ENCODE measurements around the gene C5AR1.
"Not testable (repeated sequence)": the region's sequence is repeated elsewhere in the genome, so short reads cannot be mapped to it uniquely, and the experiment has no call there.

C5AR1 gene

DNA sequence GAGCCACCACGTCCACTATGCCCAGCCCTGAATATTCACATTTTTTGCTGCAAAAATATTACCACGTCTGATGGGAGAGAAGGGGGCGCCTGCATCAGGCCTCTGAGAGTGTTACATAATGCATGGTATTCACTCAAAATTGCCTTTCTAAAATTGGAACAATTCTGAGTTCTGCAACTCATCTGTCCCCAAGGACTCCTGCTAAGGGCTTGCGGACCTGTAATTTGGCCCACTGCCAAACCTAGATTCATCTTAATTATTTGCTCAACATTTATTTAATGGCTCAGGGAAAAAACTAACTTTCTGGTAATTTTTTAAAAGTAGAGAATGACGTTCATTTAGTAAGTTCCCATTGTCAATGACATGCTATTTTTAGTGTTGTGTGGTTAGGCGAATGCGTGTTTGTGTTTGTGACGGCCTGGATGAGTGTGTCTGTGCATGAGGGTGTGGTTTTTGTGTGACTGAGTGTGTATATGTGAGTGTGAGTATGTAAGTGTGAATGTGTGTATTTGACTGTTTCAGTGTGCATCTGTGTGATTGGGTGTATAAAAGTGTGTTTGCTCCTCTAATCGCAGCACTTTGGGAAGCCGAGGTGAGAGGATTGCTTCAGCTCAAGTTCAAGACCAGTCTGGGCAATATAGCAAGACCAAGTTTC is 26.1 kb upstream of the C5AR1 start:
- DNase-seq, result no peak

DNA sequence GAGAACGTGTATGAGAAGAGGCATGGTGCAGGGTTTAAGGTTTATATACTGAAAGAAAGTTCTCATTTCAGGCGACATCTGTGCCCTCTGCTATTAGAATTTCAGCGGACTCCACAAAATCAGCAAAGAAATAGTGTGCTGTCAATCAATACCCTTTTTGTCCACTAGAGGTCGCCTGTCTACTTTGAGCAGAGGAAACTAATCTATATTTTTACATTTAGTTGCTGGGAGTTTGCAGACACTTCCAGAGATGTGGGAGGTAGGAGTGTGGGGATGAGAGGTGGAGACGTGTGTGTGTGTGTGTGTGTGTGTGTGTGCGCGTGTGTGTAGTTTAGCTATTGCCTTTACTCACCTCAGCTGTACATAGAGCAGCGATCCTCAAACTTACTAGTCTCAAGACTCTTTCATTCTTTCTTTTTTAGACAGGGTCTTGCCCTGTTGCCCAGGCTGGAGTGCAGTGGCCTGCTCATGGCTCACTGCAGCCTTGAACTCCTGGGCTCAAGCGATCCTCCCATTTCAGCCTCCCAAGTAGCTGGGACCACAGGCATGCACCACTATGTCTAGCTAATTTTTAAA is 25.2 kb upstream of the C5AR1 start:
- peak in 12 of 56 donors; percentile 4 to 59 (median 22) for DNase-seq

DNA sequence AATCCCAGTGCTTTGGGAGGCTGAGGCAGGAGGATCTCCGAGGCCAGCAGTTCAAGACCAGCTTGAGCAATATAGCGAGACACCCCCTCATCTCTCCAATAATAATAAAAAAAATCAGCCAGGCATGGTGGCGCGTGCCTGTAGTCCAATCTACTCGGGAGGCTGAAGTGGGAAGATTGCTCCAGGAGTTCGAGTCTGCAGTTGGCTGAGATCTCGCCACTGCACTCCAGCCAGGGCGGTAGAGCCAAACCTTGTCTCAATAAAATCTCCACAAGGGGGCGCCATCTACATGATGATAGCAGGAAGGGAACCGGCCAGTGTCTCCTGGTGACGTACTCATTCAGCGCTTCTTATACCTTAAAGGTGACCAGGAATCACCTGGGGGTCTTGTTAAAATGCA is 13.6 kb upstream of the C5AR1 start:
- peak in 39 of 56 donors; percentile 6 to 84 (median 33) for DNase-seq

DNA sequence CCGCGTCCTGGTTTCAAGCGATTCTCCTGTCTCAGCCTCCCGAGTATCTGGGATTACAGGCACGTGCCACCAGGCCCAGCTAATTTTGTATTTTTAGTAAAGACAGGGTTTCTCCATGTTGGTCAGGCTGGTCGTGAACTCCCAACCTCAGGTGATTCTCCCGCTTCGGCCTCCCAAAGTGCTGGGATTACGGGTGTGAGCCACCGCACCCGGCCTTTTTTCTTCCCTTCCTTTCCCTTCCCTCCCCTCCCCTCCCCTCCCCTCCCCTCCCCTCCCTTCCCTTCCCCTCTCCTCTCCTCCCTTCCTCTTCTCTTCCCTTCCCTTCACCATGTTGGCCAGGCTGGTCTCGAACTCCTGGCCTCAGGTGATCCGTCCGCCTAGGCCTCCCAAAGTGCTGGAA is 8.8 kb upstream of the C5AR1 start:
- DNase-seq, result not testable (repeated sequence)

DNA sequence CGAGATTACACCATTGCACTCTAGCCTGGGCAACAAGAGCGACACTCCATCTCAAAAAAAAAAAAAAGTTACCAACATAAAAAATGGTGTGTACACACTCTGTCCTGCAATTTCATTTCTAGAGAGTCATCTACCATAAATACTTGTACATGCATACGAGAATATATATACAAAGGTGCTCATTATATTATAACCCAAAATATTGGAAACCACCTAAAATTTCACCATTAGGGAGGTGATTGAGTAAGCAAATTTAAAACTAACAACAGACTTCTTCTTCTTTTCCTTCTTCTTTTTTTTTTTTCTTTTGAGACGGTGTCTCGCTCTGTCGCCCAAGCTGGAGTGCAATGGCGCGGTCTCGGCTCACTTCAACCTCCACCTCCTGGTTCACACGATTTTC is 7.4 kb upstream of the C5AR1 start:
- no peak for DNase-seq

DNA sequence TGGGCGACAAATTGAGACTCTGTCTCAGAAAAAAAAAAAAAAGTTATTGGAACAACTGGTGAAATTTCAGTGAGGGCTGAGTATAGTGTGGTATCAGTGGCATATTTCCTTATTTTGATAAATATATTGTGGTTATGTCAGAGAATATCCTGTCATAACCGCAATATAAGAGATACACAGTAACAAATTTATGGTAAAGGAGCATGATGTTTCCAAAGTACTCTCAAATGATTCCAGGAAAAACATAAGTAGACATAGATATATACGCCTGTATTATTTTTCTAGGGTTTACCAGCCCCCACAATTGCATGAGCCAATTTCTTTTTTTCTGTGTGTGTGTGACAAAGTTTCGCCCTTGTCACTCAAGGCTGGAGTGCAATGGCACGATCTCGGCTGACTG is 5.7 kb upstream of the C5AR1 start:
- no peak for DNase-seq

DNA sequence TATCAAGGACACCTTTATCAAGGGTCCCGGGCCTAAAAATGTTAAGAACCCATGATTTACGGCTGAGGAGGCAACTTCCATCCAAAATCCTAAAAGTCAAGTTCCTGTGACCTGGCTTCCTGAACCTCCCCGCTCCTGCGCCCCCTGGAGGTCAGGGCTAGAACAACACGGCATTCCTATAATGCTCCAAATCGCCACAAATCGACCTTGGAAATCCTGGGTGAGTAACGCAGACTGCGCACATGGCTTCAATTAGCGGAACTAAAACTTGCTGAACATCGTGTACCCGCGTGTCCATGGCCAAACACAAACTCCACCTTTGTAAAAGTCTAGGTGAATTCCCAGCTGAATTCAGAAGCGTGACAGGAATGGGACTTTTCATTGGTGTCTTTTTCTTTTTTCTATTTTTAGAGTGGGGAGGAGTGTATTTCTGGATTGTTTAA is 4.3 kb upstream of the C5AR1 start:
- peak in 19 of 56 donors; percentile 2 to 56 (median 15) for DNase-seq

DNA sequence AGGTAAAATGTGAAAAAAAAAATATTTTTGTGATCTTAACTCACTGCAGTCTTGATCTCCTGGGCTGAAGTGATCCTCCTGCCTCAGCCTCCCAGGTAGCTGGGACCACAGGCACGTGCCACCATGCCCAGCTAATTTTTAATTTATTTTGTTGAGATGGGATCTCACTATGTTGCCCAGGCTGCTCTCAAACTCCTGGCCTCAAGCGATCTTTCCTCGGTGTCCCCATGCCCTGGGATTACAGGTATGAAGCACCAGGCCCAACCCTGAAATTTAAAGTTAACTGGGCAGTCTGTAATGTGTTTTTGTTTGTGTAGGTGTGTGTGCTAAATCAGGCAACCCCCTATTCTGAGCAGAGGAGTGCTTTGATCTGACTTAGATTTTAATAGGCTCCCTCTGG is 3.4 kb upstream of the C5AR1 start:
- no peak for DNase-seq

DNA sequence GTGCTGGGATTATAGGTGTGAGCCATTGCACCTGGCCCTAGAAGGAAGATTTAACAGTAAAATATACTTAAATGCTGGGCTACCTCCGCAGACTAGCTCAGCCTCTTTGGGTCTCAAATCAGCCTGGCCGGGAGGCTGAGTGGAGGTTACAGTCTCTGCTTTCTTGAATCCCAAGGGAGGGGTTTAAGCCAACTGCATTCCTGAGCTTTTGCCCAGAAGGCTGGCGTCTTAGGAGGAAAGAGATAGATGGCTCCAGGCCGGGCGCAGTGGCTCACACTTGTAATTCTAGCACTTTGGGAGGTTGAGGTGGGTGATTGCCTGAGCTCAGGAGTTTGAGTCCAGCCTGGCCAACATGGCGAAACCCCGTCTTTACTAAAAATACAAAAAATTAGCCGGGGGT is 623 bp upstream of the C5AR1 start:
- DNase-seq, result no peak

DNA sequence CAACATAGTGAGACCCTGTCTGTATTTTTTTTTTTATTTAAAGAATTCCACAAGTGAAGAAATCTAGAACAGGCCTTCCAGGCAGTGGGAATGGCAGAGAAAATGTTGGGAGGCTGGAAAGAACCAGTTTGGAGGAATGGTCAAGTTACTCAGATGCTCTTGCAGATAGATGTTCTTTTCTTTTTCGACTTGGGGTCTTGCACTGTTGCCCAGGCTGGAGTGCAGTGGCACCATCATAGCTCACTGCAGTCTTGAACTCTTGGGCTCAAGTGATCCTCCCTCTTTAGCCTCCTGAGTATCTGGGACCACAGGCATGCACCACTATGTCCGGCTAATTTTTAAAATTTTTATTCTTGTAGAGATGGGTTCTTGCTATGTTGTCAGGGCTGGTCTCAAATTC is 662 bp downstream of the C5AR1 start:
- DNase-seq, result no peak

DNA sequence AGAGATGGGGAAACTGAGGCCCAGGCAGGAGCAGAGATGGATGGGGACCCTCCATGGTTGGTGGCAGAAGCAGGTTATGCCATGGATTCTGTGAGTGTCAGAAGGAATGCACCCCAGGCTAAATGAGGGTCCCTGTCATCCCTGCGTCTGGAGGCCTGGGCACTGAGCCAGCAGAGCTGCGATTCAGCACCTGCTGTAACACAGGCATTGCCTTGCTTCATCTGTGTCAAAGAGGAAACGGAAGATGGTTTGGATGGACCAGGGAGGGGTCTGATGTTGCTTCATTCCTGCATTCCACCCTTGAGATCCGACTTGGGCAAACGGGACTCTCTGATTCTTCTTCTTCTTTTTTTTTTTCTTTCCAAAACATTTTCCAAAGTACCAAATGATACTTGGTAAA is 1.2 kb downstream of the C5AR1 start:
- DNase-seq, result peak in 1 of 56 donors; percentile 21

DNA sequence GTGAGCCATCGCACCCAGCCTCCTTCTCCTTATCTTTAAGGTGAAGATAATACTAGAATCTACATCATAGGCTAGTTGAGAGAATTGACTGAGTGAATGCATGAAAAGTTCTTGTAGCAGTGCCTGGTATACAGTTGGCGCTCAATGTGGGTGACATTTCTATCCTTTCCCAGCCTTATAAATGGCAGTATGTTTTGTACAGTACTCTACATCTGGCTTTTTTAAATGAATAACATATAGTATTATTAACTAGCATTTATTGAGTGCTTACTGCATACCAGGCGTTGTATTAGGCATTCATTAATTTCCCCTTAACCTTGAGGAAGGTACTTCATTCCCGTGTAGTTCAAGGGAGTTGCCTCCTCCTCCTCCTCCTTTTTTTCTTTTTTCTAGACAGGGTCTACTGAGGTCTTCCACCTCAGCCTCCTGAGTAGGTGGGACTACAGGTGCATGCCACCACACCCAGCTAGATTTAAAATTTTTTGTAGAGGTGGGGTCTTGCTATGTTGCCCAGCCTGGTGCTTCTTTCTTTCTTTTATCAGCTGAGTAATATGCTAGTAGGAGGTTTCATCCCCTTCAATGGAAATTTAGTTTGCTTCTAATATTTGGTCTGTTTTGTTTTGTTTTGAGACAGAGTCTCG is 2.8 kb downstream of the C5AR1 start:
- no peak for DNase-seq

DNA sequence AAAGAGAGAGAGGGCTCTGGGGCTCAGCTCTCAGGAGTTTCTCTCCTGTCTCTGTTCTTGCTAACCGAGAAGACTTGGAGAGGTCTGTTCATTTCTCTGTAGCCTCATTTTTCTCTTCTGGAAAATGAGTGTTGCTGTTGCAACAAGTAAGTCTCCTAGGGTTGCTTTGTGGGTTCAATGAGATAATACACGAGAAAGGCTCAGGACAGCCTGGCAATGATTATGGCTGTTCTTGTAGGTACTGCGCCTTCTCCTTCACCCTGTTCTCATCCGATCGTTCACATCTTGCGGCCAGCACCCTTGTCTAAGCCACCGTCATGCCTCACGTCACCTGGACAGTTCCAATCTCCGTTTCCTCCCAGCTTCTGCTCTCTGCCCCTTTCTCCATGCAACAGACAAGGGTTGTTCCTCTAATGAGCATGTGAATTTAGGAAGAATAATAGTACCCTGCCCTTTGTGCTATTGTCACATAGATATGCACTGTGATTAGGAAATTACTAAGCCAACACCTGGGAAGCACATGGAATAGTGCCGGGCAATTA is 4.2 kb downstream of the C5AR1 start:
- no peak for DNase-seq

DNA sequence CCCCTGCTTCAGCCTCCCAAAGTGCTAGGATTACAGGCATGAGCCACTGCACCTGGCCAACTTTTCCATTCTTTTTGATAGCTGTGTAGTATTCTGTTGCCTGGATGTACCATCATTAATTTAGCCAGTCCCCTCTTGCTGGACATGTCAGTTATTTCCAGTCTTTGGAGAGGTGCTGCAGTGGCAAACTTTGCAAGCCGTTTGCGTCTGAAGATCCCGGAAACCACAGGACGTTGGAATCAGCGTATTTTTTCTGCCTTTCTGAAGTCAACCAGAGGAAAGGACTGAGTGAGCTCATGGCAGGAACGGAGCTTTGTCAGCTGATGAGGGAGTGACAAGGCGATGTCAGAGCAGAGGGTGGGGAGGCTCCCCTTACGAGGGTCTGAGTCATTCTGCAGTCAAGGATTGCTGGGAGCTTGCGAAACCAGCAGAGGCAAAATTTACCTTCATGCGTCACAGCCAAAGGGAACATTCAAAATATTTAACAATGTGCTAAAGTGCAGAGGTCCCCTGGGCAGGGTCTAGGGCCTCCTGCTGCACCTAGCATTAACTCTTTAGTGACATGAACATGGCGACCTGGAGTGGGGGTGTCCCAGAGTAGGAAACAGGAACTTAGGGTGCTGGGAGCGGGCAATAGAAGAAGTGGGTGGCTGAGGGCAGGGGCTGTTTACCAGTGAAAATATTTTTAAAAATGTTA is 5.6 kb downstream of the C5AR1 start:
- DNase-seq, result peak in 18 of 56 donors; percentile 12 to 65 (median 29)

DNA sequence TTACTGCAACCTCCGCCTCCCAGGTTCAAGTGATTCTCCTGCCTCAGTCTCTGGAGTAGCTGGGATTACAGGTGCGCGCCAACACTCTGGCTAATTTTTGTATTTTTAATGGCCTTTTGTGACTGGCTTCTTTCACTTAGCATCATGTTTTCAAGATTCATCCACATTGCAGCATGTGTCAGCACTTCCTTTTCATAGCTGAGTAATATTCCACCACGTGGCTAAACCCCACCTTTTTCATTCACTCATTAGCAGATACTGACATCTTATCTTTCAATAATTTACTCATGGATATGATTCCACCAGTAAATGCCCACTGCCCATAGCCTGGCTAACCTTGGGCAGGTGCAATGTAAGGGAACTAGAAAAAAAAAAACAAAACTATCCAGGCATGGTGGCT is 6.9 kb downstream of the C5AR1 start:
- DNase-seq, result no peak

DNA sequence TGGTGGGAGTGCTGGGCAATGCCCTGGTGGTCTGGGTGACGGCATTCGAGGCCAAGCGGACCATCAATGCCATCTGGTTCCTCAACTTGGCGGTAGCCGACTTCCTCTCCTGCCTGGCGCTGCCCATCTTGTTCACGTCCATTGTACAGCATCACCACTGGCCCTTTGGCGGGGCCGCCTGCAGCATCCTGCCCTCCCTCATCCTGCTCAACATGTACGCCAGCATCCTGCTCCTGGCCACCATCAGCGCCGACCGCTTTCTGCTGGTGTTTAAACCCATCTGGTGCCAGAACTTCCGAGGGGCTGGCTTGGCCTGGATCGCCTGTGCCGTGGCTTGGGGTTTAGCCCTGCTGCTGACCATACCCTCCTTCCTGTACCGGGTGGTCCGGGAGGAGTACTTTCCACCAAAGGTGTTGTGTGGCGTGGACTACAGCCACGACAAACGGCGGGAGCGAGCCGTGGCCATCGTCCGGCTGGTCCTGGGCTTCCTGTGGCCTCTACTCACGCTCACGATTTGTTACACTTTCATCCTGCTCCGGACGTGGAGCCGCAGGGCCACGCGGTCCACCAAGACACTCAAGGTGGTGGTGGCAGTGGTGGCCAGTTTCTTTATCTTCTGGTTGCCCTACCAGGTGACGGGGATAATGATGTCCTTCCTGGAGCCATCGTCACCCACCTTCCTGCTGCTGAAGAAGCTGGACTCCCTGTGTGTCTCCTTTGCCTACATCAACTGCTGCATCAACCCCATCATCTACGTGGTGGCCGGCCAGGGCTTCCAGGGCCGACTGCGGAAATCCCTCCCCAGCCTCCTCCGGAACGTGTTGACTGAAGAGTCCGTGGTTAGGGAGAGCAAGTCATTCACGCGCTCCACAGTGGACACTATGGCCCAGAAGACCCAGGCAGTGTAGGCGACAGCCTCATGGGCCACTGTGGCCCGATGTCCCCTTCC is 10.5 kb downstream of the C5AR1 start:
- no peak for DNase-seq

DNA sequence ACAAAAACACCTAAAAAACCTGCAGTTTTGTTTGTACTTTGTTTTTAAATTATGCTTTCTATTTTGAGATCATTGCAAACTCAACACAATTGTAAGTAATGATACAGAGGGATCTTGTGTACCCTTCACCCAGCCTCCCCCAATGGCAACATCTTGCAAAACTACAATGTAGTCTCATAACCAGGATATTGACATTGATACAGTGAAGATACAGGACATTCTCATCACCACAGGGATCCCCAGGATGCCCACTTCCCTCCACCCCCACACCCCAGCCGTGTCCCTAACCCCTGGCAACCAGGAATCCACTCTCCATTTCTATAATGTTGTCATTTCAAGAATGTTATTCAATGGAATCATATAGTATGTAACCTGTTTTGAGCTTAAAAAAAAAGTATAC is 12.0 kb downstream of the C5AR1 start:
- DNase-seq, result no peak

DNA sequence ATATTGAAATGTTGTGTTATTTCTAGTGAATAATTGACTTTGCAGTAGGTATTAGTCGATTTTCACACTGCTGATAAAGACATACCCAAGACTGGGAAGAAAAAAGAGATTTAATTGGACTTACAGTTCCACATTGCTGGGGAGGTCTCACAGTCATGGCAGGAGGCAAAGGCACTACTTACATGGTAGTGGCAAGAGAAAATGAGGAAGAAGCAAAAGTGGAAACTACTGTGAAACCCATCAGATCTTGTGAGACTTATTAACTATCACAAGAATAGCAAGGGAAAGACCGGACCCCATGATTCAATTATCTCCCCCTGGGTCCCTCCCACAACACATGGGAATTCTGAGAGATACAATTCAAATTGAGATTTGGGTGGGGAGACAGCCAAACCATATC is 12.4 kb downstream of the C5AR1 start:
- DNase-seq, result no peak

DNA sequence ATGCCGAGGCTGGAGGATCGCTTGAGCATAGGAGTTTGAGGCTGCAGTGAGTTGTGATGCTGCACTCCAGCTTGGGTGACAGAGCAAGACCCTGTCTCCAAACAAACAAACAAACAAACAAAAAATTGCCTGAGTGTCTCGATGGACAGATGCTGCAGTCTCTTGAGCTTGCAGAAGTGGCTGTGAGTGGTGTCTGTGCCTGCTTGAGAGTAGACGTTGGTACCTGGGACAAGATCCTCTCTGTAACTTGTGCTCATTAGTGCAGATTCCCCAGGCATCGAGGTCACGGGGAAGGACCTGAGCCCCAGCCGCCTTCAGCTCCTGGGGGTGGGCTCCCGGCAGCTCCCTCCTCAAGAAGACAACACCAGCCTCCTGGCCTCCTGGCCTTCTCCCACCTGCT is 13.7 kb downstream of the C5AR1 start:
- no peak for DNase-seq

DNA sequence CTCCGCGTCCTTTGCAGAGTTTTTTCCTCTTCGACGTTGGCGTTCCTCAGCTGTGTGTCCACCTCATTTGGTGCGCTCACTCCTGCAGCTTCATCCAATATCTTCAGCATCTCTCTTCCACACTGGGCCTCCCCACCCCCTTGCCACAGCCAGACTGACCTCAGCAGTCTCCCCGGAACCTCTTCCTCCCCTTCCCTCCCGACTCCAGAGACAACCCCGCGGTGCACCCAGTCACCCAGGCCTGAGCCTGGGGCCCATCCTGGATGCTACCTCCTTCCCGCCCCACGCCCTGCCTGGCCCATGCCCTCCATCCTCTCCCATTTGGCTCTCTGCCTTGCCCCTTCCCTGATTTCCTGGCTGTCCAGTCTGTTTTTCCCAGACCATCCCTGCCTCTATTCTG is 14.2 kb downstream of the C5AR1 start:
- no peak for DNase-seq

DNA sequence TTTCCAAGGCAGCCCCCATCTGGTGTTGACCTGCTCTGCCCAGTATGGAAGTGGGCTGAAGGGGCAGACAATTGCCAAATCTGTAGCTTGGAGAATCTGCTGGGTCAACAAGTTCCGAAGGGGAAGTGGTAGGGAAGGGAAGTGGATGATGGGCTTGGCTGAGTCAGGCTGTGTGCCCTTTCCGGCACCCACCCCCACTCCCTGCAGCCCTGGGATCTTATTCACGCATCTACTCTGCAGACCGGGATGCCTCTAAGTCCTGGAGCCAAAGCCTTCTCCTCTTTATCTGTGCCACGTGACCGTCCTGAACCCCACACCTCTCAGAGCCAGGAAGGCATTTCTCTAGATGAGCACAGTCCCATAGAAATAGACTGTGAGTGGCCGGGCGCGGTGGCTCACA is 14.8 kb downstream of the C5AR1 start:
- peak in 12 of 56 donors; percentile 11 to 63 (median 20) for DNase-seq
